GM21529 (cell line): ENCODE measurements around the gene USP30.

Experiments
- ATAC-seq: cut with Tn5 transposase; IDR thresholded peaks from one replicate; pipeline ENCODE4 v1.9.1; 2021; ENCODE audit not compliant: unreplicated experiment

The USP30 gene

GRCh38 chr12:109093022-109093918 lies 40.9 kb downstream of the USP30 start, which contains the start of gene ALKBH2:
Gene ALKBH2 (minus strand): TSS chr12:109093472. CDS start chr12:109092786, 686 bp downstream.
- ATAC-seq: peak; percentile 64

GRCh38 chr12:109097140-109097434 lies 44.7 kb downstream of the USP30 start:
- ATAC-seq: no peak

GRCh38 chr12:109097435-109098182 lies 45.2 kb downstream of the USP30 start, which contains the start of gene UNG:
Gene UNG (plus strand): TSS chr12:109097597. CDS start chr12:109097680, 83 bp downstream.
- peak; percentile 89 for ATAC-seq

GRCh38 chr12:109098183-109098604 lies 45.8 kb downstream of the USP30 start:
- ATAC-seq: peak; percentile 17

GRCh38 chr12:109098651-109099050 lies 46.3 kb downstream of the USP30 start:
- no peak for ATAC-seq

GRCh38 chr12:109099431-109100020 lies 47.1 kb downstream of the USP30 start:
- ATAC-seq: no peak

GRCh38 chr12:109100741-109101140 lies 48.4 kb downstream of the USP30 start:
- ATAC-seq: no peak

GRCh38 chr12:109102491-109102890 lies 50.1 kb downstream of the USP30 start:
- ATAC-seq: no peak

GRCh38 chr12:109105176-109105575 lies 52.8 kb downstream of the USP30 start:
- ATAC-seq: no peak

- no peak for ATAC-seq
Measured at GRCh38 chr12:109109746-109110350, 57.5 kb downstream of the USP30 start.

- no peak for ATAC-seq
Measured at GRCh38 chr12:109110988-109111495, 58.7 kb downstream of the USP30 start.

- ATAC-seq: no peak
Measured at GRCh38 chr12:109112720-109113465, 60.5 kb downstream of the USP30 start.

- no peak for ATAC-seq
Measured at GRCh38 chr12:109113661-109114321, 61.4 kb downstream of the USP30 start.

- no peak for ATAC-seq
Measured at GRCh38 chr12:109114644-109115043, 62.3 kb downstream of the USP30 start.

GRCh38 chr12:109115404-109115757 lies 63.0 kb downstream of the USP30 start:
- no peak for ATAC-seq

GRCh38 chr12:109115758-109116610 lies 63.6 kb downstream of the USP30 start, which contains the start of gene ACACB:
Gene ACACB (plus strand): TSS chr12:109116587. CDS start chr12:109139406, 22,819 bp downstream.
- no peak for ATAC-seq

- ATAC-seq: no peak
Measured at GRCh38 chr12:109116611-109116949, 64.2 kb downstream of the USP30 start.

GRCh38 chr12:109120095-109120494 lies 67.7 kb downstream of the USP30 start:
- no peak for ATAC-seq

- no peak for ATAC-seq
Measured at GRCh38 chr12:109120557-109120956, 68.2 kb downstream of the USP30 start.
